Fibroblast of skin of left quadriceps (primary cell): ENCODE measurements around the gene ATG4C.

Experiments
- DNase-seq, 2 experiments: peaks; one replicate each; pipeline ENCODE4 v3.0.0-alpha.2; 2013; ENCODE audit warnings: low read depth in 2 of 2

The ATG4C gene

GRCh38 chr1:62904856-62905225 is 120.9 kb downstream of the ATG4C start:
- DNase-seq, result no peak

- DNase-seq, result no peak
Observed at GRCh38 chr1:62905309-62905708, 121.4 kb downstream of the ATG4C start.

GRCh38 chr1:62905872-62906271 is 121.9 kb downstream of the ATG4C start:
- DNase-seq, result no peak

- no peak for DNase-seq
Observed at GRCh38 chr1:62906428-62906886, 122.5 kb downstream of the ATG4C start.

- no peak for DNase-seq
Observed at GRCh38 chr1:62908168-62908695, 124.3 kb downstream of the ATG4C start.

- DNase-seq, result peak in 1 of 2 experiments; percentile 5
Observed at GRCh38 chr1:62912028-62912638, 128.2 kb downstream of the ATG4C start.
